GM11168 (cell line): ENCODE measurements around the gene CCR4.
"Not testable (repeated sequence)": the region's sequence is repeated elsewhere in the genome, so short reads cannot be mapped to it uniquely, and the experiment has no call there.

Experiments used
- in situ Hi-C: fragments of 300-500 bp; cut with MboI; formaldehyde crosslinking; loops from one replicate; pipeline ENCODE4 v1.12.0; 2022; ENCODE audit warnings: low sequenced_read_pairs; ENCODE audit not compliant: unreplicated experiment

Gene CCR4

DNA sequence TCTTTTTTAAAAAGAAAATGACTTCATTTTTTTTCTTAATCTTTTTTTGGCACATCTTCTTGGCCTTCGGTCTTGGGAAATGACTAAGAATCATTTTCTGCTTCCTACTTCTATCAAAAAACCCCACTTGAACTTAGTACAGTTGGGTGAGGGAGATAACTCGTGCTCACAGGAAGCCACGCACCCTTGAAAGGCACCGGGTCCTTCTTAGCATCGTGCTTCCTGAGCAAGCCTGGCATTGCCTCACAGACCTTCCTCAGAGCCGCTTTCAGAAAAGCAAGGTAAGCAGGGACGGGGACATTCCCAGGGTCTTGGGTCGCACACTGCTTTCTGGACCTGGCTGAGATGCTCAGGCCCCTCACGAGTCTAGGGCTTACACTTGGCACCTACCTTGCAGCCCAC, at the start of gene CCR4:
TSS of gene CCR4 (plus strand) at position 235 of the 402 bp plus-strand sequence. CDS start 1,779 bp downstream, outside the sequence.
- in situ Hi-C loops, result loop anchor here (5.0 to 25.0 kb wide), 2 partner anchors 131 to 411 kb away; no protein-coding TSS in a partner anchor

DNA sequence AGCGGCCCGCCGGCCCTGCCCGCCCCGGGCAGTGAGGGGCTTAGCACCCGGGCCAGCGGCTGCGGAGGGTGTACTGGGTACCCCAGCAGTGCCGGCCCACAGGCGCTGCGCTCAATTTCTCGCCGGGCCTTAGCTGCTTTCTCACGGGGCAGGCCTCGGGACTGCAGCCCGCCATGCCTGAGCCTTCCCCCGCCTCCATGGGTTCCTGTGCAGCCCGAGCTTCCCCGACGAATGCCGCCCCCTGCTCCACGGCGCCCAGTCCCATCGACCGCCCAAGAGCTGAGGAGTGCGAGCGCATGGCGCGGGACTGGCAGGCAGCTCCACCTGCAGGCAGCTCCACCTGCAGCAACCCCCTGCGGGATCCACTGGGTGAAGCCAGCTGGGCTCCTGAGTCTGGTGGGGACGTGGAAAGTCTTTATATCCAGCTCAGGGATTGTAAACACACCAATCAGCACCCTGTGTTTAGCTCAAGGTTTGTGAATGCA, 48.5 kb upstream of the CCR4 start:
- in situ Hi-C loops, result loop anchor here (10.0 kb wide), 1 partner anchor 168 kb away; no protein-coding TSS in a partner anchor

DNA sequence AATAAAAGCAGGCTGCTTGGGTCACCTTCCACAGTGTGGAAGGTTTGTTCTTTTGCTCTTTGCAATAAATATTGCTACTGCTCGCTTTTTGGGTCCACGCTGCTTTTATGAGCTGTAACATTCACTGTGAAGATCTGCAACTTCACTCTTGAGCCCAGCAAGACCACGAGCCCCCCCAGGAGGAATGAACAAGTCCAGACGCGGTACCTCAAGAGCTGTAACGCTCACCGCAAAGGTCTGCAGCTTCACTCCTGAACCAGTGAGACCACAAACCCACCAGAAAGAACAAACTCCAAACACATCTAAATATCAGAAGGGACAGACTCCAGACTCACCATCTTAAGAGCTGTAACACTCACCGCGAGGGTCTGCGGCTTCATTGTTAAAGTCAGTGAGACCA, 47.5 kb upstream of the CCR4 start:
- in situ Hi-C loops, result loop anchor here (10.0 kb wide), 1 partner anchor 169 kb away; no protein-coding TSS in a partner anchor

DNA sequence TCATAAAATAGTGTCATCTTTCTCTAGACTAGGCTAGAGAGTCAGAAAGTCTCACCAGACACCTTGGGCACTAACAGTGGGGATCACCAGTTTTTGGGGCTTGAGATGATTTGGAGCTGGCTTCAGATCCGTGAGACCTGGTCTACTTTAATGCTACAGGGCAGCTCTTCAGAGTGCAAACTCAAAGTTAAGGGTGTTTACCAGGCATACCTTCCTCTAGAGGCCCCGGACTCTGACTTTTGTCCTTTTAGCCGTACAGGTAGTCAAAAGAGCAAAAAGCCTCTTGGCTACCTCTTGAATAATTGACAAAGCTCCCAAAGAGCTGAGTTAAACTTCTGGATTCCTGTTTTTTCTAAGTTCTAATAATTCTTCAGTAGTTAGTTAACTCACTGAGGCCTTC, 41.4 kb upstream of the CCR4 start:
- in situ Hi-C loops, result loop anchor here (10.0 kb wide), 1 partner anchor 175 kb away; no protein-coding TSS in a partner anchor

DNA sequence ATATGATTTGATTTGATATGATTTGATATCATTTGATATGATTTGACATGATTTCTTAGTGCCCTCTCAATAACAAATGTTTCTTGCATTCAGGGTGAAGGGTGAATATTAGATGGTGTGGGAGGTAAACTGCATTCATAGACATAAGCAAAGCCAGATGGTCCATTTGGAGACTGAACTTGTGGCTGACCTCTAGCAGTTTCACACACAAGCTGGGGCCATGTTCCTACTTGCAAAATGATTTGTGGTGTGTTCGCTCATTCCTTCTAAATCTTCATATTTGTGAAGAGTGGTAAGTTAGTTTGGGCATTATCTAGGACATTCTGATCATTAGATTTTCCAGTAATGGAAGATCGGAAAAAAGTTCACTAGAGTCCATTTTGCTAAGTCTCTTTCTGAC, 40.5 kb upstream of the CCR4 start:
- in situ Hi-C loops, result no loop called here

DNA sequence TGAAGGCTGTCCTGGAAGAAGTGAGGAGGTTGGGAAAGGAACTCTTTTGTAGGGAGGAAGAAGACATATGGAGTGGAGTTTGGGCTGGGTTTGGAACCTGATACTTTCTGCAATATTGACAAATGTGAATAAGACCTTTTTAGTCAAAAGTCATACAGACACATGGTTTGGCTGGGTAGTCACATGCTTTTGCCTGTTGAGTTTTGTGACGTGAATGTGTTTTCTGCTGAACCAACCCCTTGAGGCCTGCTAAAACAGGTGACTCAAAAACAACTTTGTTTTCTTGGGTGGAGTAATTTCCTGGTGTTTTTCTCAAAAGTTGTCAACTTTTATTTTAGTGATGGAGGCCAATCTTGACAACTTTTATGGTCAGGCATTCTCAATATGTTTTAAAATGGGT, 39.4 kb upstream of the CCR4 start:
- in situ Hi-C loops, result no loop called here

DNA sequence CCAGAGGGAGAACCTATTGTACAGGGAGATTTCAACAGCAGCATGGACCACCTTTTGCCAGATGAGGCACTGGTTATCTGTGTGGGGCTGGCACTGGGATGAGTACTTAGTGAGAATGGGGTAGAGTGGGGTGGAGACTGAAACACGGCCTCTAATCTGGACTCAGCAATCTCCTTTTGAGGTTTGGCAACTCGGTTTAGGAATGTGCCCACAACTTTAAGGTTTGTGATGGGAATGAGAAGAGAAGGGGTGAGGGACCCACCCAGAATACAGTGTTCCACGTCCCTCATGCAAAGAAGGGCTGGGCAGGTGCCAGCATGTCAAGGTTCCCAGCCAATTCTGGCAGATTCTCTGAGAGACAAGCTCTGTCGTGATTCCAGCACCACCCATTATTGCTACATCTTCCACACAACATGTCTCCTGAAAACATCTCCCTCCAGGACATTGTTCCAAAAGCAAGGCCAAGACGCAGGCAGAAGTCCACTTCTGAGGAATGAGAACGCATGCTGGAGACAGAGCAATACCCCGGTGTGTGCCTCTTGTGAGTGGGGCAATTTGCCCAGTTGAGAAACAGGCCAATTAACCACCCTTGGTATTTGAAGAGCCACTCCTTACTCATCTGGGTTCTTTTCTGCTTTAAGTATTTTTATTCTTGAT, 37.5 kb upstream of the CCR4 start:
- in situ Hi-C loops, result no loop called here

DNA sequence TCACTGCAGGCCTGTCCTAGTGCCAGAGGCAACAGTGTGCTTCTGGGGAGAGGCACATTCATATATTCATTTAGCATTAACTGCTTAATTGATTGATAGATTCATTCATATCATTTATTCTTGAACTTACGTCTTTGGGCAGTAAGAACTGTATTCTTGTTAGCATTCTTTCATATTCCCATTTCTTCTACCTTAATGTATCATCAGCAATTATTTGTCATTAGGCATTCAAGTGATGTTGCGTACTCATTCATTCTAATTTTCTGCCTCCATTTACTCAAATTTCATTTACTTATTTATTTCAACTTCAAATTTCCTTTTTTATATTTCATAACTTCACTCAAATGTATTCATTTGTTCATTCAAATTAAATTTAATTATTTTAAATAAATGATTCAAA, 31.5 kb upstream of the CCR4 start:
- in situ Hi-C loops, result no loop called here

DNA sequence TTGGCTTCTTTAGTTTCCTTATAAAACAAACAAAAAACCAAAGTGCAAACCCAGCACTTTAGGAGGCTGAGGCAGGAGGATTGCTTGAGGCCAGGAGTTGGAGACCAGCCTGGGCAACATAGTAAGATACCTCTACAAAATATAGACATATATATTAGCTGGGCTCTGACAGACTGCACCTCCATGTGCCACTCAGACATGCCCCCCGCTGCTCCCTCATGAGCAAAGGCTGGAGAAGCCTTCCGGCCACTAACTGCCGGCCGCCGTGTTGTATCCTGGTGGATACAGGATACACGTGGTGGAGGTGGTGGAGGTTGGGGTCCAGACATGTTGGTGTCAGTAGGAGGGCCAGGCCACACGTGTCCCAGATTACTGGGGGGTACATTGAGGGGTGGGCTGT, 29.4 kb upstream of the CCR4 start:
- in situ Hi-C loops, result no loop called here

DNA sequence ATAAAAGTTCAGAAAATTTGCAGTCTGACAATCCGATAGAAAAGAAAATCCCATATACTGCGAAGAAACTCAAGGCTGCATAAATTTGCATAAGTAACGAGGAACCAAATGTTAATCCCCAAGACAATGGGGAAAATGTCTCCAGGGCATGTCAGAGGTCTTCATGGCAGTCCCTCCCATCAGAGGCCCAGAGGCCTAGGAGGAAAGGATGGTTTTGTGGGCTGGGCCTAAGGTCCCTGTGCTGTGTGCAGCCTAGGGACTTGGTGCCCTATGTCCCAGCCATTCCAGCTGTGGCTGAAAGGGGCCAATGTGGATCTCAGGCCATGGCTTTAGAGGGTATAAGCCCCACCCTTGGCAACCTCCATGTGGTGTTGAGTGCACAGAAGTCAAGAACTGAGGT, 21.3 kb upstream of the CCR4 start:
- in situ Hi-C loops, result no loop called here

DNA sequence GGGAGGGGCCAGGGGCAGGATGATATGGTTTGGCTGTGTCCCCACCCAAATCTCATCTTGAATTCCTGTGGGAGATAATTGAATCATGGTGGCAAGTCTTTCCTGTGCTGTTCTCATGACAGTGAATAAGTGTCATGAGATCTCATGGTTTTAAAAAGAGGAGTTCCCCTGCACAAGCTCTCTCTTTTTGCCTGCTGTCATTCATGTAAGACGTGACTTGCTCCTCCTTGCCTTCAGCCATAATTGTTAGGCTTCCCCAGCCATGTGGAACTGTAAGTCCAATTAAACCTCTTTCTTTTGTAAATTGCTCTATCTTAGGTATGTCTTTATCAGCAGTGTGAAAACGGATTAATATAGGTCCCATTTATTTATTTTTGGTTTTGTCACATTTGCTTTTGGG, 20.2 kb upstream of the CCR4 start:
- in situ Hi-C loops, result not testable (repeated sequence)

DNA sequence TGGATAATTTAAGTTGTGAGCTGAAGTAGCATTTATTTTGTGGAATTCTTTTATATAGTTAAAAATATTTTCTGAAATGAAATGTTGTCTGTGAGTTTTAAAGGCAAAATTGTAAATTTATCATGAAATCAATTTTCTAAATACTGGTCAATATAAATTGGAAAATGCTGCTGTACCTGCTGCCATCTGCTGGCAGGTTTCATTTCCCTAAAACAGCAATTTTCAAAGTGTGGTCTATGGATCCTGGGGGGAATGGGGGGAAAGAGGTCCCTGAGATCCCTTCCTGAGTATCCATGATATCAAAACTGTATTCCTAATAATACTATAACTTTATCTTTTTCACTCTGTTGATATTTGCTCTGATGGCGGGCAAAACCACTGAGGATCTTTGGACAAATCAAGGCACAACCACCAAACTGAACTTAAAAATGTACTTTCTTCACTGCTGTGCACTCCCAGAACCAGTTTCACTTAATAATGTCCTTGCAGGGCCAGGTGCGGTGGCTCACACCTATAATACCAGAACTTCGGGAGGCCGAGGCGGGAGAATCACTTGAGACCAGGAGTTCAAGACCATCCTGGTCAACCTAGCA, 17.2 kb upstream of the CCR4 start:
- in situ Hi-C loops, result no loop called here

DNA sequence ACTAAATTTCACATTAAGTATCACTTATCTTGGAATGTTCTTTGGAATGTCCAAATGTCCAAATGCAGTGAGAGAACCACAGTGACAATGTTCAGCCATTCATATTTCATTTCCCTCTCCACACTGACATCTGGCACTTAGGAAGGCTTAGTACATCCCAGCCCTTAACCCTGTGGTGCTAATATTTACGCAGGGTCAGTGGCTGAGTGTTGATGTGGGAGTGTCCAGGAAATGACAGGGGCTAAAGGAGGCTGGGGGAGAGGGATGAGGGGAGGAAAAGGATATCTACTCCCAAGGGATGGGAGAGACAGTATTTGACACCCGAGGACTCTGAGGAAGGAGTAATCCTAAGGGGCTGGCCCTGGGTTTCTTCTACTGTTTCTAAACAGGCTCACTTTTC, 14.1 kb upstream of the CCR4 start:
- in situ Hi-C loops, result no loop called here

DNA sequence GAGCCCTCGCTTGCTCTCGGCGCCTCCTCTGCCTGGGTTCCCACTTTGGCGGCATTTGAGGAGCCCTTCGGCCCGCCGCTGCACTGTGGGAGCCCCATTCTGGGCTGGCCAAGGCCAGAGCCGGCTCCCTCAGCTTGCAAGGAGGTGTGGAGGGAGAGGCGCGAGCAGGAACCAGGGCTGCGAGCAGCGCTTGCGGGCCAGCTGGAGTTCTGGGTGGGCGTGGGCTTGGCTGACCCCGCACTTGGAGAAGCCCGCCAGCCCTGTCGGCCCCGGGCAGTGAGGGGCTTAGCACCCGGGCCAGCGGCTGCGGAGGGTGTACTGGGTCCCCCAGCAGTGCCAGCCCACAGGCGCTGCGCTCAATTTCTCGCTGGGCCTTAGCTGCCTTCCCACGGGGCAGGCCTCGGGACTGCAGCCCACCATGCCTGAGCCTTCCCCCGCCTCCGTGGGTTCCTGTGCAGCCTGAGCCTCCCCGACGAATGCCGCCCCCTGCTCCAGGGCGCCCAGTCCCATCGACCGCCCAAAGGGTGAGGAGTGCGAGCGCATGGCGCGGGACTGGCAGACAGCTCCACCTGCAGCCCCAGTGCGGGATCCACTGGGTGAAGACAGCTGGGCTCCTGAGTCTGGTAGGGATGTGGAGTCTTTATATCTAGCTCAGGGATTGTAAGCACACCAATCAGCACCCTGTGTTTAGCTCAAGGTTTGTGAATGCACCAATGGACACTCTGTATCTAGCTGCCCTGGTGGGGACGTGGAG, 11.7 kb upstream of the CCR4 start:
- in situ Hi-C loops, result not testable (repeated sequence)

DNA sequence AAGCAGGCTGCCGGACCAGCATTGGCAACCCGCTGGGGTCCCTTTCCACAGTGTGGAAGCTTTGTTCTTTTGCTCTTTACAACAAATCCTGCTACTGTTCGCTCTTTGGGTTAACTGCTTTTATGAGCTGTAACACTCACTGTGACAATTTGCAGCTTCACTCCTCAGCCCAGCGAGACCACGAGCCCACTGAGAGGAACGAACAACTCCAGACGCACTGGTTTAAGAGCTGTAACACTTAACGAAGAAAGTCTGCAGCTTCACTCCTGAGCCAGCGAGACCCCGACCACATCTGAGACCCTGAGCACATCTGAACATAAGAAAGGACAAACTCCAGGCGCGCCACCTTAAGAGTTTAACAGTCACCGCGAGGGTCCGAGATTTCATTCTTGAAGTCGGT, 10.7 kb upstream of the CCR4 start:
- in situ Hi-C loops, result no loop called here

DNA sequence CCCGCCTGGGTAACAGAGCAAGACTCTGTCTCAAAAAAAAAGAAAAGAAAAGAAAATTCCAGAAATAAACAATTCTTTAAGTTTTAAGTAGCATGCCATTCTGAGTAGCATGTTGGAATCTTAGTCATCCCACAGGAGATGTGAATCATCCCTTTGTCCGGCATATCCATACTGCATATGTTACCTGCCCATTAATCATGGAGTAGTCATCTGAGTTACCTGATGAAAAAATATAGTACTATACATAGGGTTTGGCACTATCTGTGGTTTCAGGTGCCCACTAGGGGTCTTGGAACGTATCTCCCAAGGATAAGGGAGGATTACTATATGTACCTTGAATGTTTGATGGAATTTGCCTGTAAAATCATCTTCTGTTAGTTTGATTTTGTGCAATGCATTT, 6.3 kb upstream of the CCR4 start:
- in situ Hi-C loops, result no loop called here

DNA sequence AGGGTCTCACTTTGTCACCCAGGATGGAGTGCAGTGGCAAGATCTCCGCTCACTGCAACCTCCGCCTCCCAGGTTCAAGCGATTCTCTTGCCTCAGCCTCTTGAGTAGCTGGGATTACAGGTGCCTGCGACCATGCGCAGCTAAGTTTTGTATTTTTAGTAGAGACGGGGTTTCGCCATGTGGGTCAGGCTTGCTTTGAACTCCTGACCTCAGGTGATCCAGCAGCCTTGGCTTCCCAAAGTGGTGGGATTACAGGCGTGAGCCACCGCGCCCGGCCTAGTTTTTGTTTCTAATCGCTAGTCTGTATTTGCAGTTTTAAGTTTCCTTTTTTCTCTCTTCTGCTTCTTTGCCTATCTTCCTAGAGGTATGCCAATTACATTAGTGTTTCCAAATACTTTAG, 5.8 kb upstream of the CCR4 start:
- in situ Hi-C loops, result not testable (repeated sequence)

DNA sequence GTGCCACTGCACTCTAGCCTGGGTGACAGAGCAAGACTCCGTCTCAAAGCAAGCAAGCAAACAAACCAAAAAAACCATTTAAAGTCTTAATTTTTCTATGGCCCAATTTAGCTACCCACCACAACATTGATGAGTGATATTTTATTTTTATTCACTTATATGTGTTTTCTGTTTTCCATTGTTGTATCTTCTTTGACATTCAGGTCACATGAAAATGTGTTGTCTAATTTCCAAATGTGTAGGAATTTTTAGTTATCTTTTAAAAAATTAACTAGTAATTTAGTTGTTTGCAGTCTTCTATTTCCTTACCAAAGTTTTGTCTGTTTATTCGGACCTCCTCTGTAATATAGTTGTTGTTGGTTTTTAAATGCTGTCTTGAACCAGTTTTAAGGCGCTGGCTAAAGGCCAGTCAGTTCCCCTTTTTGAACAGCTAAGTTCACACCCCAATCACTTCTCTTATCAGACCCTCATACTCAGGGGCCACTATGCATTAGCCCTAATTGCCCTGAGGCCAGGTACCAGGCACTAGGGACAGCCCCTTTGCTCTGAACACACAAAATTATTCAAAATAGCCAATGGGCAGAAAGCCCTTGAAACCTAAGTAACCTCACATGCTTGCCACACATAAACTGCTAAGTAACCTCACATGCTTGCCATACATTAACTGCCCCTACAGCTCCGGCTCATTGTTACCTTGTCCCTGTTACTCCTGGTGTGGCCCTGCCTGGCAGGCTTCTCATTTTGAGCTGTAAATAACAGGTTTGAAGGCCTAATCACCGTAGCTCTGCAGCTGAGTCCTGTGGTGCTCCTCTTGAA, 4.3 kb upstream of the CCR4 start:
- in situ Hi-C loops, result no loop called here

DNA sequence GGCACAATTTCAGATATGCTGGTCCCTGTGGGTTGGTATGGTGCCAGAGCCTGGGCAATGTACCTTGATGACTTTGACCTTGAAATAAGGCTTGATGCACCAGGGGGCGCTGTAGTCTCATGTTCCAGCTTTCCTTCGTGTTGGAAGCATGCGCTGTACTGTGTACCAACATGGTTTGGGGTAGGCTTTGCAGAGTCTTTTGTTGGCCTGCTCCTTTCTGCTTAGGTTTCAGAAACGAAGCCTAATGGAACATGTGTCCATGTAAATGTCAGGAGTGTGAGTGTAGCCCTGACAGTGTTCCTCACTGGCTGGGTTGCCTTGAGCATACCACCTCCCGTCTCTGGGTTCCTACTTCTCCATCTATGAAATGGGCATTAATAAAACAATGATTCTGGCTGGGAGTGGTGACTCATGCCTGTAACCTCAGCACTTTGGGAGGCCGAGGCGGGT, 3.6 kb upstream of the CCR4 start:
- in situ Hi-C loops, result no loop called here
